Endothelial cell of umbilical vein (primary cell): ENCODE measurements around the gene RAB43. TPM values are rescaled to one million over a fixed set of nuclear protein-coding genes. Genes with fewer than 3 reads are reported as not detected.

Source experiments
- BruUV-seq: library from RNA; stranded (reverse); fragments of 400-500 nt; replicated peaks from 2 replicates; lab custom pipeline; 2021; lab: Mats Ljungman, UMichigan
- CTCF ChIA-PET: fragments of 300-600, 350-600 bp; sonication (Branson Sonifier 250); formaldehyde crosslinking; loops from one replicate; lab custom pipeline; 2021; ENCODE audit warnings: antibody characterized with exemption, inconsistent platforms; lab: Charles Lee
- POLR2A ChIA-PET: fragments of 300-600, 350-600 bp; sonication (Branson Sonifier 250); formaldehyde crosslinking; loops from one replicate; lab custom pipeline; 2021; ENCODE audit warnings: antibody characterized with exemption, inconsistent platforms; lab: Charles Lee
- DNase-seq: peaks from one replicate; pipeline ENCODE4 v3.0.0-alpha.2; 2011; ENCODE audit warnings: low read depth, low spot score
- FAIRE-seq: peaks from 2 replicates; lab custom pipeline; 2011; peaks lifted over from hg19 to GRCh38; lab: Jason Lieb, UNC
- H2AFZ ChIP-seq: 2 replicates; pipeline ENCODE4 v1.6.0; 2012; ENCODE audit warnings: low read depth, low read length, control low read depth, inconsistent platforms
- H3K27ac ChIP-seq: 2 replicates; pipeline ENCODE4 v1.5.1; 2011; ENCODE audit warnings: low read depth, mild to moderate bottlenecking, control low read depth, low read length, moderate library complexity; ENCODE audit not compliant: insufficient read depth
- H3K27me3 ChIP-seq, 2 experiments: 2 replicates each; pipeline versions ENCODE4 v1.6.0 to v1.6.1; 2011; ENCODE audit warnings: low read length in 2 of 2, mixed read lengths in 1 of 2; ENCODE audit not compliant: control insufficient read depth in 2 of 2, insufficient read depth in 2 of 2
- H3K36me3 ChIP-seq, 2 experiments: 2 replicates in 1 of 2; 3 replicates in 1 of 2; pipeline ENCODE4 v1.5.1; 2011; ENCODE audit warnings: low read length in 2 of 2, mild to moderate bottlenecking in 1 of 2, moderate library complexity in 1 of 2; ENCODE audit not compliant: control insufficient read depth in 2 of 2, insufficient read depth in 2 of 2; ENCODE audit errors: extremely low read depth in 1 of 2
- H3K4me1 ChIP-seq: 3 replicates; pipeline ENCODE4 v1.5.1; 2011; ENCODE audit warnings: mild to moderate bottlenecking, low read length; ENCODE audit not compliant: control insufficient read depth, insufficient read depth; ENCODE audit errors: extremely low read depth
- H3K4me2 ChIP-seq: 2 replicates; pipeline ENCODE4 v1.6.1; 2011; ENCODE audit warnings: low read length, control low read depth, mixed read lengths; ENCODE audit not compliant: insufficient read depth
- H3K4me3 ChIP-seq, 3 experiments: fragments of 200-600 bp in 1 of 3; sonication (generic), shearing (Covaris generic) in 1 of 3; replicated peaks in 1 of 3; 2 replicates each; pipeline ENCODE4 v1.5.1; 2011 to 2016; ENCODE audit warnings: control low read depth in 3 of 3, low read length in 3 of 3, mild to moderate bottlenecking in 2 of 3, inconsistent platforms in 1 of 3, low read depth in 1 of 3, moderate library complexity in 1 of 3; ENCODE audit not compliant: insufficient read depth in 1 of 3
- H3K79me2 ChIP-seq: 2 replicates; pipeline ENCODE4 v1.6.0; 2012; ENCODE audit warnings: low read length, inconsistent platforms; ENCODE audit not compliant: control insufficient read depth, insufficient read depth
- H3K9ac ChIP-seq: replicated peaks from 2 replicates; pipeline ENCODE3; 2011; ENCODE audit warnings: low read length, control low read depth; ENCODE audit not compliant: insufficient read depth; ENCODE audit errors: extremely low read depth
- H3K9me1 ChIP-seq: replicated peaks from 3 replicates; pipeline ENCODE4 v1.6.0; 2011; ENCODE audit warnings: mild to moderate bottlenecking, low read length; ENCODE audit not compliant: control insufficient read depth, insufficient read depth; ENCODE audit errors: extremely low read depth
- H3K9me3 ChIP-seq: replicated peaks from 2 replicates; pipeline ENCODE4 v1.5.1; 2012; ENCODE audit warnings: low read length, inconsistent platforms; ENCODE audit not compliant: control insufficient read depth, insufficient read depth
- H4K20me1 ChIP-seq: replicated peaks from 2 replicates; pipeline ENCODE3; 2011; ENCODE audit warnings: mild to moderate bottlenecking, low read length; ENCODE audit not compliant: control insufficient read depth, insufficient read depth; ENCODE audit errors: extremely low read depth
- CTCF ChIP-seq, 2 donors: IDR thresholded peaks; 1 replicate in 1 of 2; 2 replicates in 1 of 2; pipeline ENCODE4 v1.5.1; 2011; ENCODE audit warnings: low read length in 2 of 2, mild to moderate bottlenecking in 2 of 2, moderate library complexity in 2 of 2, control low read depth in 1 of 2, inconsistent platforms in 1 of 2, low read depth in 1 of 2; ENCODE audit not compliant: insufficient read depth in 1 of 2; ENCODE audit errors: extremely low read depth in 1 of 2
- EZH2 ChIP-seq: IDR thresholded peaks from 2 replicates; pipeline ENCODE4 v1.6.1; 2012; ENCODE audit warnings: borderline replicate concordance, low read depth, mild to moderate bottlenecking, moderate library complexity, low read length, inconsistent platforms; ENCODE audit not compliant: severe bottlenecking
- FOS ChIP-seq: IDR thresholded peaks from 2 replicates; pipeline ENCODE4 v1.6.1; 2011; ENCODE audit warnings: mild to moderate bottlenecking, low read length, moderate library complexity, borderline replicate concordance; ENCODE audit not compliant: insufficient read depth
- GATA2 ChIP-seq: IDR thresholded peaks from 2 replicates; pipeline ENCODE4 v1.7.0; 2011; ENCODE audit warnings: low read depth, mild to moderate bottlenecking, moderate library complexity, mixed read lengths, low read length; ENCODE audit not compliant: insufficient read length, insufficient read depth
- JUN ChIP-seq: IDR thresholded peaks from 2 replicates; pipeline ENCODE4 v1.6.1; 2011; ENCODE audit warnings: borderline replicate concordance, low read depth; ENCODE audit not compliant: insufficient read length, insufficient read depth
- MAX ChIP-seq: IDR thresholded peaks from 2 replicates; pipeline ENCODE4 v1.6.1; 2011; ENCODE audit not compliant: insufficient read depth, insufficient read length
- MYC ChIP-seq: IDR thresholded peaks from one replicate; pipeline ENCODE4 v1.6.1; 2011; ENCODE audit warnings: mild to moderate bottlenecking, low read depth, low read length
- POLR2A ChIP-seq: IDR thresholded peaks from 2 replicates; pipeline ENCODE4 v1.6.1; 2012; ENCODE audit warnings: low read depth, mild to moderate bottlenecking, control low read depth, low read length
- POLR2AphosphoS5 ChIP-seq: IDR thresholded peaks from 2 replicates; pipeline ENCODE4 v1.6.1; 2012; ENCODE audit warnings: low read depth, mild to moderate bottlenecking, control low read depth, low read length, moderate library complexity; ENCODE audit not compliant: insufficient read depth
- dilution Hi-C: fragments of 300-500 bp; cut with MboI; formaldehyde crosslinking; loops from one replicate; pipeline ENCODE4 v1.15.0; 2019; ENCODE audit warnings: low sequenced_read_pairs; ENCODE audit not compliant: extremely low pct_ligation_motif_present
- intact Hi-C: fragments of 100-400 bp; cut with micrococcal nuclease; formaldehyde crosslinking; loops from one replicate; pipeline ENCODE4 v1.10.0; 2022
- polyA plus RNA-seq, 4 experiments: library from polyadenylated mRNA; depleted of rRNA in 3 of 4; stranded (reverse) in 3 of 4; unstranded in 1 of 4; fragments of >200 nt; gene quantifications; 2 replicates each; pipeline versions ENCODE4 v1.2.1 to v1.2.3, GENCODE V29; 2011 to 2012; ENCODE audit warnings: missing spikeins in 1 of 4
- total RNA-seq: library from RNA; stranded (reverse); gene quantifications from 2 replicates; pipeline ENCODE4 v1.2.3, GENCODE V29; 2021

Gene RAB43
- total and polyA plus RNA-seq, 2 donors (not counting 3 experiments of a cell fraction or from before 2014, with no cell fraction given), result 18.5 to 31.5 TPM

- BruUV-seq, result no TSS peak
- no peaks in the 10 kb centered on the region for H3K9me3 ChIP-seq
- intact Hi-C loops, result no loop called here
- no peak overlapping the region for H3K4me3 ChIP-seq
- no peaks in the 10 kb centered on the region for H4K20me1 ChIP-seq
- no peak overlapping the region for H3K4me2 ChIP-seq
- H3K4me1 ChIP-seq, result no peaks in the 10 kb centered on the region
- ChIA-PET CTCF (no interaction called here), POLR2A (no interaction called here)
- H3K27ac ChIP-seq, result no peak overlapping the region
- H3K36me3 ChIP-seq, result no peaks in the 10 kb centered on the region
- H3K27me3 ChIP-seq, result no peaks in the 10 kb centered on the region
- no peaks in the 10 kb centered on the region for H3K9me1 ChIP-seq
- no peak overlapping the region for H3K9ac ChIP-seq
- DNase-seq, result no peak
- no peak for FAIRE-seq
- no peak overlapping the region for H2AFZ ChIP-seq
- dilution Hi-C loops, result no loop called here
- no peaks in the 10 kb centered on the region for H3K79me2 ChIP-seq
- TF ChIP-seq POLR2AphosphoS5, result no peak
Observed at GRCh38 chr3:129040039-129040336, 81.6 kb downstream of the RAB43 start.

- Histone ChIP-seq H3K36me3 (no peaks in the 10 kb centered on the region), H3K9me1 (no peaks in the 10 kb centered on the region), H3K27me3 (no peaks in the 10 kb centered on the region), H2AFZ (no peak overlapping the region), H3K4me1 (no peaks in the 10 kb centered on the region), H3K4me2 (no peak overlapping the region), H3K9me3 (no peaks in the 10 kb centered on the region), H4K20me1 (no peaks in the 10 kb centered on the region), H3K9ac (no peak overlapping the region), H3K27ac (no peak overlapping the region), H3K4me3 (no peak overlapping the region), H3K79me2 (no peaks in the 10 kb centered on the region)
- TF ChIP-seq POLR2A, result no peak
- no peak for TF ChIP-seq POLR2AphosphoS5
- no peak for TF ChIP-seq MAX
- no peak for TF ChIP-seq FOS
- no peak for TF ChIP-seq CTCF (IDR thresholded peaks at IDR 0.05; ENCODE audit: extremely low read depth in 1 of 2, insufficient read depth in 1 of 2, low read depth in 1 of 2, low read length in 2 of 2)
- no peak for TF ChIP-seq JUN
- no peak for TF ChIP-seq MYC
- no peak for TF ChIP-seq EZH2
- no peak for TF ChIP-seq GATA2
- dilution Hi-C loops (no loop called here), intact Hi-C loops (no loop called here)
- ChIA-PET CTCF (interaction anchor here (1.6 kb wide), 1 partner anchor 14 kb away, joined by 7 read pairs; no protein-coding TSS in a partner anchor), POLR2A (no interaction called here)
- no TSS peak for BruUV-seq
- DNase-seq, result no peak
- no peak for FAIRE-seq
Observed at GRCh38 chr3:129039271-129040038, 82.1 kb downstream of the RAB43 start.
